Measurements from ENCODE around the gene CHD5. TPM values are rescaled to one million over a fixed set of nuclear protein-coding genes. Genes with fewer than 3 reads are reported as not detected.

The CHD5 gene
- total RNA-seq, 2 donors from 2014 or later, result 0.07 to 2.0 TPM

- Histone ChIP-seq H3K4me3 (no peak overlapping the region), H3K9me3 (no peaks in the 10 kb centered on the region), H3K4me1 (no peaks in the 10 kb centered on the region), H3K27me3 (no peaks in the 10 kb centered on the region), H3K27ac (no peak overlapping the region), H3K36me3 (no peaks in the 10 kb centered on the region)
- no peak for DNase-seq (ENCODE audit: low spot score)
- TF ChIP-seq, protein P1, sequence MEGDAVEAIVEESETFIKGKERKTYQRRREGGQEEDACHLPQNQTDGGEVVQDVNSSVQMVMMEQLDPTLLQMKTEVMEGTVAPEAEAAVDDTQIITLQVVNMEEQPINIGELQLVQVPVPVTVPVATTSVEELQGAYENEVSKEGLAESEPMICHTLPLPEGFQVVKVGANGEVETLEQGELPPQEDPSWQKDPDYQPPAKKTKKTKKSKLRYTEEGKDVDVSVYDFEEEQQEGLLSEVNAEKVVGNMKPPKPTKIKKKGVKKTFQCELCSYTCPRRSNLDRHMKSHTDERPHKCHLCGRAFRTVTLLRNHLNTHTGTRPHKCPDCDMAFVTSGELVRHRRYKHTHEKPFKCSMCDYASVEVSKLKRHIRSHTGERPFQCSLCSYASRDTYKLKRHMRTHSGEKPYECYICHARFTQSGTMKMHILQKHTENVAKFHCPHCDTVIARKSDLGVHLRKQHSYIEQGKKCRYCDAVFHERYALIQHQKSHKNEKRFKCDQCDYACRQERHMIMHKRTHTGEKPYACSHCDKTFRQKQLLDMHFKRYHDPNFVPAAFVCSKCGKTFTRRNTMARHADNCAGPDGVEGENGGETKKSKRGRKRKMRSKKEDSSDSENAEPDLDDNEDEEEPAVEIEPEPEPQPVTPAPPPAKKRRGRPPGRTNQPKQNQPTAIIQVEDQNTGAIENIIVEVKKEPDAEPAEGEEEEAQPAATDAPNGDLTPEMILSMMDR (IDR thresholded peaks at IDR 0.05), result no peak
Measured at GRCh38 chr1:6092211-6092610, 87.9 kb downstream of the CHD5 start.

DNA sequence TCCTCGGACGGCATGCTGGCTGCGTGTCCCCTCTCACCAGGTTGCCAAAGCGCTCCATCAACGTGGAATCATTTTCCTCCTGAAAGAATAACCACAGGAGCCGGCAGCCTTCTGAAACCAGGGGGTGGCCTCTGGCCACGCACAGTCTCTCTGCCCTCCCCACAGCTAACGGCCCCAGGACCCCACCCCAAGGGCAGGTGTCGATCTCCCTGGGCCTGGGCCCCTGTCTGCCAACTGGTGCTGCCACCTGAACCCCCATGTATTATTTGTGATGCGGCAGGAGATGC is 88.4 kb downstream of the CHD5 start:
- Histone ChIP-seq H3K27me3 (no peaks in the 10 kb centered on the region), H3K9me3 (no peaks in the 10 kb centered on the region), H3K36me3 (no peaks in the 10 kb centered on the region), H3K27ac (no peak overlapping the region), H3K4me3 (no peak overlapping the region), H3K4me1 (no peaks in the 10 kb centered on the region)
- TF ChIP-seq, protein P1 (IDR thresholded peaks at IDR 0.05), result no peak
- DNase-seq (ENCODE audit: low spot score), result no peak

DNA sequence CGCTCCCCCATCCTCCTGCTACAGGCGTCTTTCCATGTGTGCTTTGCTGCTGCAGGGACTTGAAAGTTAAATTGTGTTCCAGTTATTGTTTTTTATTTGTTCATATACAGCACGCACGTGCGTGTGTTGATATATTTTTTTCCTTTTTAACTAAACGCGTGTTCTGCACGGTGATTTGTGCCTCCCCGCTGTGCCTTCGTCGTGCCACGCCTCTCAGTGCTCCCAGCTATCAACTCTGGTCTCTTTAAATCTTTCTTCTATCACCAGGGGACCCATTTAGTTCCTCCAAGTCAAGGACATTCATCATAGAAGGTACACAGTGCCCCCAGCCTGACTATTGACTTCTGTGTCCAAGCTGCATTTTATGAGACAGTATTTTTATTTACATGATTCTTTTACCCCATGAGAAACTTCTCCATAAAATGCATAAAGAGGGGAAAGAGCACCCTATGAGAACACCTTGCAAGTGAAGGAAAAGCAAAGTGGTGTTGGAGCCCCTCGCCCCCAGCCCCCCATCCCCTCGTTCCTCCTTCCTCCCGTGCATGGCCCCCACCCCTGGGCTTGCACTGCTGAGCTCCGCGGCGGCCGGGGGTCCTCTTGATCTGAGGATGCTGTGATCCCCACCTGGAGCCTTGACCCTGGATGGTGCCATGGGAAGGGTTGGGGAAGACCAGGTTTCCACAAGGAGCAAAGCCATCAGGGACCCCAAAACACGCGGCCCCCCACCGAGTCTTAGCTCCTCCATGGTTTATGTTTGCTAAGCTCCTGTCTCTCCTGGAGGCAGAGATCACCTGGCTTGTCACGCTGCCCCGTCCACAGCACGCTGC is 88.9 kb downstream of the CHD5 start:
- H3K36me3 ChIP-seq, result no peaks in the 10 kb centered on the region

GRCh38 chr1:6090288-6090687 is 89.8 kb downstream of the CHD5 start:
- H3K9me3 ChIP-seq, result no peaks in the 10 kb centered on the region
- TF ChIP-seq, protein P1 (IDR thresholded peaks at IDR 0.05), result no peak
- no peaks in the 10 kb centered on the region for H3K27me3 ChIP-seq
- H3K27ac ChIP-seq, result no peak overlapping the region
- no peak overlapping the region for H3K4me3 ChIP-seq
- no peak for DNase-seq (ENCODE audit: low spot score)
- no peaks in the 10 kb centered on the region for H3K4me1 ChIP-seq
- H3K36me3 ChIP-seq, result no peaks in the 10 kb centered on the region

More for the DNA sequence above, 88.9 kb downstream of the CHD5 start:
- Histone ChIP-seq H3K9me3 (no peaks in the 10 kb centered on the region), H3K4me3 (no peak overlapping the region), H3K4me1 (no peaks in the 10 kb centered on the region), H3K27me3 (no peaks in the 10 kb centered on the region), H3K27ac (no peak overlapping the region)
- DNase-seq (ENCODE audit: low spot score), result no peak
- TF ChIP-seq, protein P1 (IDR thresholded peaks at IDR 0.05), result no peak

DNA sequence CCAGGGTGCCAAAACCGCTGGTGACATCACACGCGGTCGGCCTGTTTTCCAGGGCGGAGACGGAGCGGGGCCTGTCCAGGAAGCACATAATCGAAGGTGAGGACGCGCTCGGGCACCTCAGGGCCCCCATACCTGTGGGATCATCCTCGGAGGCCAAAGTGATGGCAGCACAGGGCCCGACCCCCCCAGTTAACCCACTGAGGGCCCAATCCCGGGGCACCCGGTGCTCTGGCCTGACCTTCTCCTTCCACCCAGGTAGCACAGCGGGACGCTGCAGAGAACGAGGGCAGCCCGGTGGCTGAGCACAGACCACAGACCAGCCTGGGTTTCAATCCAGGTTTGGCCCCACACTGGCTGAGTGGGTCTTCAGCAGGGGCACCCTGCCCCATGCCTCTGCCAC is 91.2 kb downstream of the CHD5 start:
- Histone ChIP-seq H3K4me3 (no peak overlapping the region), H3K36me3 (no peaks in the 10 kb centered on the region), H3K27ac (no peak overlapping the region), H3K4me1 (no peaks in the 10 kb centered on the region), H3K27me3 (no peaks in the 10 kb centered on the region), H3K9me3 (no peaks in the 10 kb centered on the region)
- DNase-seq (ENCODE audit: low spot score), result no peak
- TF ChIP-seq, protein P1 (IDR thresholded peaks at IDR 0.05), result no peak

DNA sequence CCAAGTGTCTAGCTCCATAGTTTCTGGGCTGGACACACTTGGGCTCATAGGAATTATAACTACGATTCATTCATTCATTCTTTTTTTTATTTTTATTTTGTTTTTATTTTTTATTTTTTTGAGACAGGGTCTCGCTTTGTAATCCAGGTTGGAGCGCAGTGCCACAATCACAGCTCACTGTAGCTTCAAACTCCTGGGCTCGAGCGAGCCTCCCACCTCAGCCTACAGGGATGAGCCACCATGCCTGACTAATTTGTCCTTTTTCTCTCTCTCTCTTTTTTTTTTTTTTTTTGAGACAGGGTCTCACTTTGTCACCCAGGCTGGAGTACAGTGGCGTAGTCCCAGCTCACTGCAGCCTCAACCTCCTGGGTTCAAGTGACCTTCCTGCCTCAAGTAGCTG is 92.2 kb downstream of the CHD5 start:
- H3K4me1 ChIP-seq, result peaks cover 0 to 2% of the 10 kb centered on the region in 2 donors
- H3K36me3 ChIP-seq, result no peaks in the 10 kb centered on the region
- H3K4me3 ChIP-seq, result no peak overlapping the region
- TF ChIP-seq, protein P1 (IDR thresholded peaks at IDR 0.05), result no peak
- H3K9me3 ChIP-seq, result no peaks in the 10 kb centered on the region
- no peaks in the 10 kb centered on the region for H3K27me3 ChIP-seq
- H3K27ac ChIP-seq, result no peak overlapping the region
- no peak for DNase-seq (ENCODE audit: low spot score)

All from right atrium auricular region (tissue), 2 donors.